ENCODE results near the gene ATXN10. TPM values are rescaled to one million over a fixed set of nuclear protein-coding genes. Genes with fewer than 3 reads are reported as not detected.

The ATXN10 gene
- total and polyA plus RNA-seq, 2 of the 13 experiments (the other 11 are each of a cell fraction or from before 2014, with no cell fraction given), result 60.1 to 194 TPM

- TF ChIP-seq SP5 (CRISPR knock-in tag; IDR thresholded peaks at IDR 0.05; ENCODE audit: borderline replicate concordance, low read depth) (no peak), ZNF138 (CRISPR knock-in tag; IDR thresholded peaks at IDR 0.05; ENCODE audit: low read depth) (no peak), ZNF18 (CRISPR knock-in tag; IDR thresholded peaks at IDR 0.05; ENCODE audit: insufficient replicate concordance) (no peak), PPARG (CRISPR knock-in tag; conservative IDR thresholded peaks at IDR 0.05) (0 out of 2 replicates have a peak, but pooled peaks have one; percentile 24), ESRRA (CRISPR knock-in tag; IDR thresholded peaks at IDR 0.05; ENCODE audit: low read depth) (peak; percentile 96), ZZZ3 (CRISPR knock-in tag; IDR thresholded peaks at IDR 0.05; ENCODE audit: borderline replicate concordance) (no peak), HIVEP1 (CRISPR knock-in tag; IDR thresholded peaks at IDR 0.05) (peak; percentile 55; the same call in 1 of the 2 replicates), ATF2 (CRISPR knock-in tag; IDR thresholded peaks at IDR 0.05) (0 out of 2 replicates have a peak, but pooled peaks have one; percentile 38), ZBTB7B (CRISPR knock-in tag; IDR thresholded peaks at IDR 0.05) (peak; percentile 63; the same call in 1 of the 2 replicates), PITX1 (CRISPR knock-in tag; IDR thresholded peaks at IDR 0.05) (peak; percentile 95), FOXP1 (IDR thresholded peaks at IDR 0.05) (no peak), FOXP1 (CRISPR knock-in tag; IDR thresholded peaks at IDR 0.05) (peak; percentile 38; the same call in 1 of the 2 replicates), ZNF616 (CRISPR knock-in tag; IDR thresholded peaks at IDR 0.05; ENCODE audit: low read depth) (no peak), TARDBP (CRISPR knock-in tag; IDR thresholded peaks at IDR 0.05) (peak; percentile 80; the same call in 1 of the 2 replicates), AKNA (CRISPR knock-in tag; IDR thresholded peaks at IDR 0.05; ENCODE audit: borderline replicate concordance) (no peak), ATM (IDR thresholded peaks at IDR 0.05; ENCODE audit: borderline replicate concordance) (no peak), RXRB (CRISPR knock-in tag; IDR thresholded peaks at IDR 0.05; ENCODE audit: borderline replicate concordance) (peak; percentile 74), ZFP82 (CRISPR knock-in tag; IDR thresholded peaks at IDR 0.05; ENCODE audit: borderline replicate concordance) (no peak), SOX6 (IDR thresholded peaks at IDR 0.05) (no peak), SOX6 (CRISPR knock-in tag; IDR thresholded peaks at IDR 0.05) (peak; percentile 71), MAZ (IDR thresholded peaks at IDR 0.05; ENCODE audit: borderline replicate concordance, low read depth, low read length) (no peak), MAZ (CRISPR knock-in tag; IDR thresholded peaks at IDR 0.05; ENCODE audit: low read depth) (no peak)
Measured at GRCh38 chr22:45629469-45630089, 42.1 kb upstream of the ATXN10 start (continued).

All from HepG2 (cell line).